HG02884 (cell line): Measurements from ENCODE around the gene SPSB2.
"Not testable (repeated sequence)": the region's sequence is repeated elsewhere in the genome, so short reads cannot be mapped to it uniquely, and the experiment has no call there.

ENCODE experiments used
- ATAC-seq: cut with Tn5 transposase; IDR thresholded peaks from one replicate; pipeline ENCODE4 v1.9.1; 2021; ENCODE audit warnings: mild to moderate bottlenecking, moderate library complexity; ENCODE audit not compliant: unreplicated experiment

The SPSB2 gene

GRCh38 chr12:6871052-6871957 is 1.8 kb downstream of the SPSB2 start:
- ATAC-seq, result no peak

DNA sequence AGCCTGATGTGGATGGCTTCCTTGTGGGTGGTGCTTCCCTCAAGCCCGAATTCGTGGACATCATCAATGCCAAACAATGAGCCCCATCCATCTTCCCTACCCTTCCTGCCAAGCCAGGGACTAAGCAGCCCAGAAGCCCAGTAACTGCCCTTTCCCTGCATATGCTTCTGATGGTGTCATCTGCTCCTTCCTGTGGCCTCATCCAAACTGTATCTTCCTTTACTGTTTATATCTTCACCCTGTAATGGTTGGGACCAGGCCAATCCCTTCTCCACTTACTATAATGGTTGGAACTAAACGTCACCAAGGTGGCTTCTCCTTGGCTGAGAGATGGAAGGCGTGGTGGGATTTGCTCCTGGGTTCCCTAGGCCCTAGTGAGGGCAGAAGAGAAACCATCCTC is 2.8 kb downstream of the SPSB2 start:
- ATAC-seq, result not testable (repeated sequence)

DNA sequence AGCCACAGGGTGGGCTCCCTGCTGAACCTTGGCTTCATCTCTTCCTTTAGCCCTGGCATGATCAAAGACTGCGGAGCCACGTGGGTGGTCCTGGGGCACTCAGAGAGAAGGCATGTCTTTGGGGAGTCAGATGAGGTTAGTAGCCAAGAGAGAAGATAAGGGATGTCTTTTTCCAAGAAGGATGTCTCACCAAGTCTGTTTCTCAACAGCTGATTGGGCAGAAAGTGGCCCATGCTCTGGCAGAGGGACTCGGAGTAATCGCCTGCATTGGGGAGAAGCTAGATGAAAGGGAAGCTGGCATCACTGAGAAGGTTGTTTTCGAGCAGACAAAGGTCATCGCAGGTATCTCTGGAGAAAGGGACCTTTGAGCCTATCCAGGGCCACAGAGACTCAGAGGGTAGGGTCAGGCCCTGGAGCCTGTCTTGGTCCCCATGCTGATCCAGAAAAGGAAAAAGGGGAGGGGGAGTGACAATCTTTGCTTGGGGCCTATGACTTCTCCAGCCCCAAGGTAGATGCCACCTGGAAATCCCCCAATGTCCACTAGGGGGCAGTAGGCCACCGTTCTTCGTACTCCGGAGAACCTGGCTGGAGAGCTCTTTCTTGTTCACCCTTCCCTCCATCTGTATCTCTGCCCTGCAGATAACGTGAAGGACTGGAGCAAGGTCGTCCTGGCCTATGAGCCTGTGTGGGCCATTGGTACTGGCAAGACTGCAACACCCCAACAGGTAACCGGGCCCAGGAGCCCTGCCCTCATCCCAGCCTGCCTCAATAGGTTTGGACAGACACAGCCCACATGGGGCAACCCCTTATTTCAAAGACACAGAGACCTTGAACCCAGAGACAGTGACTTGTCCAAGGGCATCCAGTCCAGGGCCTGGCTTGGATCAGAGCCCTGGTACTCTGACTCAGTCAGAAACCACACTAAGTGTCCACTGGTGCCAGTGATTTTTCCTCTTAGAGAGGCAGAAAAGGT is 3.8 kb downstream of the SPSB2 start:
- ATAC-seq, result no peak

DNA sequence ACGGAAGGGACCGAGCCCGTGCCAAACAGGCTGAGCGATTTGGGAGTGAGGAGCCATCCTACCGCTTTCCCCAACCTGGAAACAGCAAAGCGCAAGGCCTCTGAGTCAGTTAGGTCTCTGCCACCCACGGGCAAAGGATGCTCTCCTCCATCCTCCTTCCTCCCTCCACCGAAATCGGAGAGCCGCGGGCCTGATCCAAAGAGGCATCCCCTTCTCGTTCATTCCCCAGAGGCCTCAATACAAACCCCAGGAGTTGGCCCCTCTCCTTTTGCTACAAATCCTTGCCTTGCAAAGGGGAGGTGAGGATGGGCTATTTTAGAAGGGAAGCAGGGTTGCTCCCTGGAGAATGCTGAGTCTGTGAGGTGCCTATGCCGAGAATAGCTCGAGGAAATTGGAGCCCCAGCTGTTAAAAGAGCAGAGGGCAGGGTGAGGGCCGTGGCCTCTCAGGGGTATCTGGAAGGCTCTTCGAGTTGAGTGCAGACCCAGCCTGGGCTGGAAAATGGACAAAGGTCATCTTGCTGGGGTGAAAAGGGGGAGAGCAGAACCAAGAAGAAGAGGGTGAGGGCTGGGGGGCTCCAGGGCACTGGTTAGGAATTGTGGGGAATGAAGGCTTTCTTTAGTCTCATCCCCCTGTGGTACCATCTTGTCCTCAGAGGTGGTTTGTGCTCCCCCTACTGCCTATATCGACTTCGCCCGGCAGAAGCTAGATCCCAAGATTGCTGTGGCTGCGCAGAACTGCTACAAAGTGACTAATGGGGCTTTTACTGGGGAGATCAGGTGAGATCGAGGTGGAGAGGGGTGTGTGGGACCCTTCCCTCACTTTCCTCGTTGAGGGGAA is 4.7 kb downstream of the SPSB2 start:
- no peak for ATAC-seq

GRCh38 chr12:6867413-6868210 is 5.5 kb downstream of the SPSB2 start, which contains the start of gene TPI1:
Gene TPI1, plus strand, starts transcription at chr12:6867531. Its CDS starts 36 bp downstream, at chr12:6867567.
- ATAC-seq, result peak; percentile 52

- ATAC-seq, result no peak
Observed at GRCh38 chr12:6866920-6867412, 6.1 kb downstream of the SPSB2 start.

- no peak for ATAC-seq
Observed at GRCh38 chr12:6866163-6866919, 6.8 kb downstream of the SPSB2 start.

DNA sequence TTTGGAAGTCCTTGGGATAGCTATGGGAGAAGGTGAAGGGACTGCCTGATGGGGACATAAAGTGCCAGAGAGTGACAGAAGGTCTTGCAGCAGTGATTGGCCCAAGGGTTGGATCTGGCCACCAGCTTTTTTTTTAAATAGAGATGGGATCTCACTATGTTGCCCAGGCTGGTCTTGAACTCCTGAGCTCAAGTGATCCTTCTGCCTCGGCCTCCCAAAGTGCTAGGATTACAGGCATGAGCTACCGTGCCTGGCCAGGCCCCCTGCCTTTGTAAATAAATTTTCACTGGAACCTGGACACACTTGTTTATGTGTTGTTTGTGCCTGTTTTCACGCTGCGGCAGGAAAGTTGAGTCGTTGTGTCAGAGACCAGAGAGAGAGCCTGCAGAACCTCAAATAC is 7.8 kb downstream of the SPSB2 start:
- not testable (repeated sequence) for ATAC-seq

- ATAC-seq, result no peak
Observed at GRCh38 chr12:6863586-6864321, 9.3 kb downstream of the SPSB2 start.

DNA sequence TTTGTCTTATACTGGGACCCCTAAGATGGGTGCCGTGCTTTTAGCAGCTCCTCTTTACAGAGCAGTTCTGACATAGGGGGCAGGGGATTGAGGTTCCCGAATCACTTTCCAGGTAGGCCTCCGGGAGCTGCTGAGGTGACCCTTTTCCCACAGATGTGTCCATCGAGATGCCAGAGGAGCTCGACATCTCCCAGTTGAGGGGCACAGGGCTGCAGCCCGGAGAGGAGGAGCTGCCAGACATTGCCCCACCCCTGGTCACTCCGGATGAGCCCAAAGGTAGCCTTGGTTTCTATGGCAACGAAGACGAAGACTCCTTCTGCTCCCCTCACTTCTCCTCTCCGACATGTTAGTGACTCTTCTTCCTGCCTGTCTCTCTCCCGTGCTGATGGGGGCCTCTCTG is 10.1 kb downstream of the SPSB2 start:
- ATAC-seq, result no peak

- ATAC-seq, result no peak
Observed at GRCh38 chr12:6861391-6861790, 11.7 kb downstream of the SPSB2 start.

DNA sequence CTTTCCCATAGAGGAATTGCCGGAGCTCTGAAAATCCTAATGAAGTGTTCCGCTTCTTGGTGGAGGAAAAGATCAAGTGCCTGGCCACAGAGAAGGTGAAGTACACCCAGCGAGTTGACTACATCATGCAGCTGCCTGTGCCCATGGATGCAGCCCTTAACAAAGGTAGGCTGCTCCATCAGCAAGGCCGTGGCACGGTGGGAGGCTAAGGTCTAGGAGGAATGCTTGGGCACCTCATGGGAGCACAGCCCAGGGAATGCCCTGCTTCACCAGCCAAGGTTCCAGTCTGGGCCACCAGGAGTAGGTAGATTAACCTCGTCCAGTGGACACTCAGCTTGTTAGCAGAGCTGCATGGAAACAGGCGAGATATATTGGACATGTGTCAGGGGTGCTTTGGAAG is 12.2 kb downstream of the SPSB2 start:
- no peak for ATAC-seq

DNA sequence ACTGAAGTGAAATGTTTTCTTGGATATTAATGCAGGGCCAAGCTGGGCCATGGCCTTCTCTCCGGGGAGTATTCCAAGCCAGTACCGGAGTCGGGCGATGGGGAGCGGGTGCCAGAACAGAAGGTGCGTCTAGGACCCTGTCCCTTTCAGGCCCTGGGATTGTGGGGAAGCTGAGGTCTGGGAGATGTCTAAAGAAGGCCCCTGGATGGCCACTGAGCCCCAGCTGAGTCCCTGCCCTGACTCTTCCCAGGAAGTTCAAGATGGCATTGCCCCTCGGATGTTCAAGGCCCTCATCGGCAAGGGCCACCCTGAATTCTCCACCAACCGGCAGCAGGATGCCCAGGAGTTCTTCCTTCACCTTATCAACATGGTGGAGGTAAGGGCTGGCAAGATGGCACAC is 13.0 kb downstream of the SPSB2 start:
- no peak for ATAC-seq

DNA sequence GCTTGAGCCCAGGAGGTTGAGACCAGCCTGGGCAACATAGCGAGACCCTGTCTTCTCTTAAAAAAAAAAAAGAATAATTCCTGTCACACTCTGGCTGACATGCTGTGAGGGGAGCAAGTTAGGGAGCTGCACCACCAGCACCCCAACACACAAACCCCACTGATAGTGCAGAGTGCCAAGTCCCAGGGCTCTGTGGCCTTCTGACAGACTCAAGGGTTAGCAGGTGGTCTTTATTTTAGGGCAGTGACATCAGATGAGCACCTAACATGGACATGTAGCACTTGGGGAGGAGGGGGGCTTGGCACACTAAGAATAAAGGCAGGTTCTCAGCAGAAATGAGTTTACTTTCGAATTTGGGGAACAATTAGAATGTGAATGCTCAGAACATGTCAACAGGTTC is 14.3 kb downstream of the SPSB2 start:
- no peak for ATAC-seq

DNA sequence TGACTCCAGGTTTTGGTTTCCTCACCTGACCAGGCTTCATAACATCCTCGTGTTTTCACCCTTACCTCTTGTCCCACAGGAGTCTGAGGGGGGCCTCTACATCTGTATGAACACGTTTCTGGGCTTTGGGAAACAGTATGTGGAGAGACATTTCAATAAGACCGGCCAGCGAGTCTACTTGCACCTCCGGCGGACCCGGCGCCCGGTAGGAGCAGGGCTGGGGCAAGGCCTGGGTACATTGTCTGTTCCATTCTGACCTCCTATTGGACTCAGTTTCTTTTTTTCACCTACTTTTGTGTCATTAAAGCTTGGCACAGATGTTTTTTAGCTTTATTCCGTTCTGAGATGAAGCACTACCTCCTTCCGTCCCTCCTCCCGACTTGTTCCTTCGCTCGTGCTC is 17.8 kb downstream of the SPSB2 start:
- no peak for ATAC-seq

GRCh38 chr12:6854036-6854435 is 19.1 kb downstream of the SPSB2 start:
- ATAC-seq, result no peak

GRCh38 chr12:6853626-6854025 is 19.5 kb downstream of the SPSB2 start:
- no peak for ATAC-seq

DNA sequence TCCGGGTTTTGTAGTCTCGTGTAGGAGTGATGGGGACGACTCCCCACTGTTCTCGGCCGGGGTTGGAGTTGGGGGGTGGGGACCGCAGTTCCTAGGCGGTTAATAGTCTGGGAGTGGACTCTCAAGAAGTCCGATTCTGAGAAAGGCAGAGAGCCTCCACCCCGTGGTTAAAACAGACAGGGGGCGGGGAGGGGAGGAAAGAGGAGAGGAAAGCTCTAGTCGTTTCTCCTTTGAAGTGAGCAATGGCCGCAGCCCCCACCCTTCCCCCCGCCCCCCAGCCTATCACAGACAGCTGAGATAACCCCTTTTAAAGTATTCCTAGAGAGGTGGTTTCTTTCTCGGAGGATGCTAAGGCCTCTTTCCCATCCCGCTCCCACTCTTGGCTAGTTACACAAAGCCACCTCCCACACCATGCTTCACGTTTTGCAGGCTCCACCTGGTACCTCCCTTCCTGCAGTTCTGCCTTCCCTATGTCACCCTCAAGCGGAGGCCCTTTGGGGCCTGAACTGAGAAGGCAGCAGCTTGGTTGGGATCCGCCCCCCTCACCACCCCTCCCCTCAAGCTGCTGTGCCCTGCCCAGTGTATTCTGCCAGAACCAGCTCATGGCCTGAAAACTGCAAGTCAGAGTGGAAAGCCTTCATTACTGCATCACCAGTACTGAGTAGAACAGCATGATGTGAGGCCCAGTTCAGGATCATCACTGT is 20.3 kb downstream of the SPSB2 start:
- ATAC-seq, result no peak
